Activated naive CD8-positive, alpha-beta T cell treated with anti-CD3 and anti-CD28 coated beads, Interleukin-2, amount 50 U/mL, for 24 hours (primary cell): ENCODE data around the gene RNU7-1.

Experiments
- ATAC-seq: fragments of 150-1000 bp; cut with Tn5 transposase; one replicate; pipeline ENCODE4 v1.10.0; 2021
- DNase-seq: peaks from one replicate; pipeline ENCODE4 v3.0.0; 2021
- H3K27ac Mint-ChIP-seq: one replicate; pipeline ENCODE4 v1.8.0; 2021; ENCODE audit warnings: mild to moderate bottlenecking, mixed read lengths
- H3K27me3 Mint-ChIP-seq: one replicate; pipeline ENCODE4 v1.8.0; 2021; ENCODE audit warnings: mixed read lengths
- H3K36me3 Mint-ChIP-seq: one replicate; pipeline ENCODE4 v1.8.0; 2021; ENCODE audit warnings: low read depth, mixed read lengths
- H3K4me1 Mint-ChIP-seq: one replicate; pipeline ENCODE4 v1.8.0; 2021; ENCODE audit warnings: mixed read lengths
- H3K4me3 Mint-ChIP-seq: one replicate; pipeline ENCODE4 v1.8.0; 2021; ENCODE audit warnings: mild to moderate bottlenecking, moderate library complexity, mixed read lengths
- H3K9me3 Mint-ChIP-seq: one replicate; pipeline ENCODE4 v1.8.0; 2021; ENCODE audit warnings: mixed read lengths

Gene RNU7-1

DNA sequence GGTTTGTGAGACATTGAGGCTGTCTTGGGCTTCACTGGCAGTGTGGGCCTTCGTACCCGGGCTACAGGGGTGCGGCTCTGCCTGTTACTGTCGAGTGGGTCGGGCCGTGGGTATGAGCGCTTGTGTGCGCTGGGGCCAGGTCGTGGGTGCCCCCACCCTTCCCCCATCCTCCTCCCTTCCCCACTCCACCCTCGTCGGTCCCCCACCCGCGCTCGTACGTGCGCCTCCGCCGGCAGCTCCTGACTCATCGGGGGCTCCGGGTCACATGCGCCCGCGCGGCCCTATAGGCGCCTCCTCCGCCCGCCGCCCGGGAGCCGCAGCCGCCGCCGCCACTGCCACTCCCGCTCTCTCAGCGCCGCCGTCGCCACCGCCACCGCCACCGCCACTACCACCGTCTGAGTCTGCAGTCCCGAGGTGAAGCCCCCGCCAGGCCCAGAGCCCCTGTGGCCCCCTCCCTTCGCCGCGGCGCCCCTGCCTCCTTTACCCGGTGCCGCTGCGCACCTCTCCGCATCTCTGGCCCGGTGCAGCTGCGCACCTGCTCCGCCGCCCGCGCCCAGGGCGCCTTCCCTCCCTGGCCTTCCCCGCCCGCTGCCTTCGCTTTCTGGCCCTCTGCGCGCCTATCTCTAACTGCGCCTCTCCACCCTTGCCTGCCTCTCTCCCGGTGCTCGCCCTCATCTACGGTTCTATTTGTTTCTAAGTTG lies 29.2 kb upstream of the RNU7-1 start, which contains the start of gene ENO2:
Gene ENO2 (plus strand): TSS at position 335 of the 701 bp plus-strand sequence. CDS start 1,253 bp downstream, outside the sequence.
- Mint-ChIP-seq H3K27me3 (peaks cover 2% of the 10 kb centered on the region), H3K4me3 (peak within 1 kb of the TSS; percentile 93), H3K9me3 (no peaks in the 10 kb centered on the region), H3K27ac (peak within 1 kb of the TSS; percentile 87), H3K36me3 (peaks cover 8% of the 10 kb centered on the region), H3K4me1 (peaks cover 29% of the 10 kb centered on the region)
- ATAC-seq = peak; percentile 86
- DNase-seq = peak; percentile 84

GRCh38 chr12:6914947-6915788 lies 28.4 kb upstream of the RNU7-1 start:
- H3K36me3 Mint-ChIP-seq = peaks cover 15% of the 10 kb centered on the region
- peaks cover 34% of the 10 kb centered on the region for H3K4me1 Mint-ChIP-seq
- ATAC-seq = peak; percentile 25
- peak overlapping the region; percentile 93 for H3K4me3 Mint-ChIP-seq
- H3K27me3 Mint-ChIP-seq = peaks cover 2% of the 10 kb centered on the region
- no peak for DNase-seq
- H3K27ac Mint-ChIP-seq = peak overlapping the region; percentile 81
- H3K9me3 Mint-ChIP-seq = no peaks in the 10 kb centered on the region

DNA sequence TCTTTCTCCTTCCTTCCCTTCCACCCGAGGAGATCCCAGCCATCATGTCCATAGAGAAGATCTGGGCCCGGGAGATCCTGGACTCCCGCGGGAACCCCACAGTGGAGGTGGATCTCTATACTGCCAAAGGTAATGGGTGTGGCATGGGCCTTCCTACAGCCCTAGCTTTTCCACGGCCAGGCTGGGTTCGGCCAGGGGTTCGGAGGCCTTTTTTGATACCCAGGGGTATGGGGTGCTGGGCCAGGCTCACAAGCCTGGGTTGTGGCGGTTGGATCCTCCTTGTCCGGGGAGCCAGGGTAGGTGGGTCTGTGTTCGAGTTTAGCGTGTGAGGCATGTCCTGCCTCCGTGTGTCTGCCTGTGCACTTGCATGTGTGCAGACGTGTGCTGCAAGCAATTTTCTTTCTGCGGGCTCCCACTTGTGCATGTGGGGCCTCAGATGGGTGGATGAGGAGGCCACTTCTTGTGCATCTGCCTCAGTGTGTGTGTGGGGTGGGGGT lies 27.8 kb upstream of the RNU7-1 start:
- H3K27ac Mint-ChIP-seq = peak overlapping the region; percentile 42
- H3K4me3 Mint-ChIP-seq = peak overlapping the region; percentile 93
- no peaks in the 10 kb centered on the region for H3K9me3 Mint-ChIP-seq
- DNase-seq (no peak), ATAC-seq (no peak)
- peaks cover 15% of the 10 kb centered on the region for H3K36me3 Mint-ChIP-seq
- H3K4me1 Mint-ChIP-seq = peaks cover 34% of the 10 kb centered on the region
- H3K27me3 Mint-ChIP-seq = peaks cover 2% of the 10 kb centered on the region

- Mint-ChIP-seq H3K27ac (no peak overlapping the region), H3K36me3 (peaks cover 15% of the 10 kb centered on the region), H3K4me1 (peaks cover 34% of the 10 kb centered on the region), H3K4me3 (no peak overlapping the region), H3K9me3 (no peaks in the 10 kb centered on the region), H3K27me3 (peaks cover 2% of the 10 kb centered on the region)
- DNase-seq (no peak), ATAC-seq (no peak)
Observed at GRCh38 chr12:6916426-6917200, 27.0 kb upstream of the RNU7-1 start.

GRCh38 chr12:6917491-6918231 lies 26.0 kb upstream of the RNU7-1 start:
- ATAC-seq (no peak), DNase-seq (no peak)
- peaks cover 2% of the 10 kb centered on the region for H3K27me3 Mint-ChIP-seq
- H3K4me1 Mint-ChIP-seq = peaks cover 39% of the 10 kb centered on the region
- H3K27ac Mint-ChIP-seq = no peak overlapping the region
- no peaks in the 10 kb centered on the region for H3K9me3 Mint-ChIP-seq
- no peak overlapping the region for H3K4me3 Mint-ChIP-seq
- peaks cover 15% of the 10 kb centered on the region for H3K36me3 Mint-ChIP-seq

DNA sequence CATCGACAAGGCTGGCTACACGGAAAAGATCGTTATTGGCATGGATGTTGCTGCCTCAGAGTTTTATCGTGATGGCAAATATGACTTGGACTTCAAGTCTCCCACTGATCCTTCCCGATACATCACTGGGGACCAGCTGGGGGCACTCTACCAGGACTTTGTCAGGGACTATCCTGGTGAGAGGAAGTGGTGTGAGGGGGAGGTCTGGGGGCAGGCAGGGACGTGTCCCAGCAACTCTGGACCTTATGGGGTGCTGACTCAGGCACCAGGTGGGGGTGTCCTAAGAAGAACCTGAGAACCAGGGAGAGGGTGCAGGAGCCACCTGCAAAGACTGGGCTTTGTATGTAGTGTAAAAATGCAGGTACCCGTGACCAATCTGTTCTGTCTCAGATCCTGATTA lies 24.0 kb upstream of the RNU7-1 start:
- no peaks in the 10 kb centered on the region for H3K27me3 Mint-ChIP-seq
- H3K9me3 Mint-ChIP-seq = no peaks in the 10 kb centered on the region
- DNase-seq (no peak), ATAC-seq (no peak)
- no peak overlapping the region for H3K4me3 Mint-ChIP-seq
- peaks cover 44% of the 10 kb centered on the region for H3K4me1 Mint-ChIP-seq
- H3K36me3 Mint-ChIP-seq = peaks cover 17% of the 10 kb centered on the region
- peak overlapping the region; percentile 36 for H3K27ac Mint-ChIP-seq

GRCh38 chr12:6921539-6921938 lies 22.1 kb upstream of the RNU7-1 start:
- Mint-ChIP-seq H3K4me1 (peaks cover 34% of the 10 kb centered on the region), H3K9me3 (no peaks in the 10 kb centered on the region), H3K27ac (no peak overlapping the region), H3K27me3 (no peaks in the 10 kb centered on the region), H3K36me3 (peaks cover 15% of the 10 kb centered on the region), H3K4me3 (no peak overlapping the region)
- ATAC-seq (no peak), DNase-seq (no peak)

- H3K27me3 Mint-ChIP-seq = no peaks in the 10 kb centered on the region
- peaks cover 39% of the 10 kb centered on the region for H3K4me1 Mint-ChIP-seq
- peaks cover 15% of the 10 kb centered on the region for H3K36me3 Mint-ChIP-seq
- H3K9me3 Mint-ChIP-seq = no peaks in the 10 kb centered on the region
- no peak for DNase-seq
- ATAC-seq = no peak
- no peak overlapping the region for H3K27ac Mint-ChIP-seq
- H3K4me3 Mint-ChIP-seq = no peak overlapping the region
Observed at GRCh38 chr12:6921996-6922946, 21.3 kb upstream of the RNU7-1 start.

DNA sequence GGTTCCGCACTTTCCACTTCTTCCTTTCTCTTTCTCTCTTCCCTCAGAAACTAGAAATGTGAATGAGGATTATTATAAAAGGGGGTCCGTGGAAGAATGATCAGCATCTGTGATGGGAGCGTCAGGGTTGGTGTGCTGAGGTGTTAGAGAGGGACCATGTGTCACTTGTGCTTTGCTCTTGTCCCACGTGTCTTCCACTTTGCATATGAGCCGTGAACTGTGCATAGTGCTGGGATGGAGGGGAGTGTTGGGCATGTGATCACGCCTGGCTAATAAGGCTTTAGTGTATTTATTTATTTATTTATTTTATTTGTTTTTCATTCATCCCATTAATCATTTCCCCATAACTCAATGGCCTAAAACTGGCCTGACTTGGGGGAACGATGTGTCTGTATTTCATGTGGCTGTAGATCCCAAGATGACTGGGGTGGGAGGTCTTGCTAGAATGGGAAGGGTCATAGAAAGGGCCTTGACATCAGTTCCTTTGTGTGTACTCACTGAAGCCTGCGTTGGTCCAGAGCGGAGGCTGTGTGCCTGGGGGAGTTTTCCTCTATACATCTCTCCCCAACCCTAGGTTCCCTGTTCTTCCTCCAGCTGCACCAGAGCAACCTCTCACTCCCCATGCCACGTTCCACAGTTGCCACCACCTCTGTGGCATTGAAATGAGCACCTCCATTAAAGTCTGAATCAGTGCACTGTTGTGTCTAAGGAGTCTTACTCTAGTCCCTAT lies 20.4 kb upstream of the RNU7-1 start:
- no peak for DNase-seq

DNA sequence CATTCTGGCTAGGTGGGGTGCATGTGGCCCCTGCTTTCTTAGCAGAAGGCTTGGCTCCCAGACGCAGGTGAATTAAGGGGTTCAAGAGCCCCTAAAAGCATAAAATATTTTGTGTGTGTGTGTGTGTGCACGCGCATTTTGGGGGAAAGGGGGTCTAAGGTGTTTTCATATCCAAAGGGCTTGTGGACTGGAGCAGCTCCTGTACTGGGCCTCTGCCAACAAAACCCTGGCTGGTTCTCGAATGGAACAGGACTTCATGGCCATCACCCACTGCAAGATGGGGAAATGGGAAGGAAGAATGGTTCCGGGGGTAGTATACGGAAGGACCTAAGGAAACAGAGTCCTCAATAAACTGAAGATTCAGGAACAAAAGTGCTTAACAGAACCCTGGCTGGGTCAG lies 19.8 kb upstream of the RNU7-1 start:
- Mint-ChIP-seq H3K4me3 (no peak overlapping the region), H3K27me3 (no peaks in the 10 kb centered on the region)
- no peak for ATAC-seq

More for the DNA sequence above, 20.4 kb upstream of the RNU7-1 start:
- no peak for ATAC-seq
- H3K9me3 Mint-ChIP-seq = no peaks in the 10 kb centered on the region
- H3K4me3 Mint-ChIP-seq = no peak overlapping the region
- H3K4me1 Mint-ChIP-seq = peaks cover 39% of the 10 kb centered on the region
- H3K27me3 Mint-ChIP-seq = no peaks in the 10 kb centered on the region
- peaks cover 13% of the 10 kb centered on the region for H3K36me3 Mint-ChIP-seq
- H3K27ac Mint-ChIP-seq = no peak overlapping the region

DNA sequence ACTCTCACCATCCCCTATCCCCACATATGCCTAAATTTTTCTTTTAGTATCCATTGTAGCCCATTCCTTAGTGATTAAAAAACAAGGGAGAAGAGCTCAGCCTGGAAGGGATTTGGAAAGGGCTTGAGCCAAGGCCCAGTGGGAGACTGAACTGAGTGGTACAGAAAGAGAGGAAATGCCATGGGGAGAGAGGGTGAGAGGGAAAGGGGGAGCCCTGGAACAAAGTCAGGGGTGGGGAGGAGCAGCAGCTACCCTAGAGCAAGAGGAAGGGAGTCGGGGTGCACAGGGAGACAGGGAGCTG lies 18.4 kb upstream of the RNU7-1 start:
- no peak for ATAC-seq
- no peak for DNase-seq
- peaks cover 49% of the 10 kb centered on the region for H3K4me1 Mint-ChIP-seq
- H3K4me3 Mint-ChIP-seq = no peak overlapping the region
- H3K9me3 Mint-ChIP-seq = no peaks in the 10 kb centered on the region
- H3K27me3 Mint-ChIP-seq = no peaks in the 10 kb centered on the region
- no peak overlapping the region for H3K27ac Mint-ChIP-seq
- H3K36me3 Mint-ChIP-seq = peaks cover 2% of the 10 kb centered on the region

More for the DNA sequence above, 19.8 kb upstream of the RNU7-1 start:
- H3K27ac Mint-ChIP-seq = no peak overlapping the region
- peaks cover 43% of the 10 kb centered on the region for H3K4me1 Mint-ChIP-seq
- no peaks in the 10 kb centered on the region for H3K9me3 Mint-ChIP-seq
- no peak for DNase-seq
- H3K36me3 Mint-ChIP-seq = peaks cover 13% of the 10 kb centered on the region

GRCh38 chr12:6925540-6926279 lies 17.9 kb upstream of the RNU7-1 start:
- peaks cover 2% of the 10 kb centered on the region for H3K36me3 Mint-ChIP-seq
- H3K27ac Mint-ChIP-seq = peak overlapping the region; percentile 46
- no peak for DNase-seq
- H3K4me3 Mint-ChIP-seq = no peak overlapping the region
- H3K9me3 Mint-ChIP-seq = no peaks in the 10 kb centered on the region
- no peaks in the 10 kb centered on the region for H3K27me3 Mint-ChIP-seq
- ATAC-seq = no peak
- H3K4me1 Mint-ChIP-seq = peaks cover 51% of the 10 kb centered on the region
